Measurements from ENCODE around the gene MSH3.

The MSH3 gene

GRCh38 chr5:80654391-80655230, at the start of gene MSH3, which contains the start of gene DHFR:
TSS of gene MSH3 (plus strand) at chr5:80654652. CDS start at chr5:80654728, 76 bp downstream.
TSS of gene DHFR (minus strand) at chr5:80654983. CDS start at chr5:80654489, 494 bp downstream.
- DNase-seq = peak; percentile 29

- no peak for DNase-seq
Measured at GRCh38 chr5:80607343-80607742, 47.1 kb upstream of the MSH3 start.

- DNase-seq = no peak
Measured at GRCh38 chr5:80607832-80608231, 46.6 kb upstream of the MSH3 start.

- DNase-seq = no peak
Measured at GRCh38 chr5:80608731-80609130, 45.7 kb upstream of the MSH3 start.

GRCh38 chr5:80609692-80610091, 44.8 kb upstream of the MSH3 start:
- DNase-seq = no peak

- DNase-seq = no peak
Measured at GRCh38 chr5:80615266-80615914, 39.1 kb upstream of the MSH3 start.

GRCh38 chr5:80618438-80618837, 36.0 kb upstream of the MSH3 start:
- no peak for DNase-seq

GRCh38 chr5:80619086-80619485, 35.4 kb upstream of the MSH3 start:
- DNase-seq = no peak

- DNase-seq = no peak
Measured at GRCh38 chr5:80620211-80620610, 34.2 kb upstream of the MSH3 start.

- DNase-seq = no peak
Measured at GRCh38 chr5:80622756-80623155, 31.7 kb upstream of the MSH3 start.

- no peak for DNase-seq
Measured at GRCh38 chr5:80623999-80624398, 30.5 kb upstream of the MSH3 start.

GRCh38 chr5:80625230-80625629, 29.2 kb upstream of the MSH3 start:
- DNase-seq = no peak

- DNase-seq = no peak
Measured at GRCh38 chr5:80629281-80629680, 25.2 kb upstream of the MSH3 start.

- no peak for DNase-seq
Measured at GRCh38 chr5:80631278-80632259, 22.9 kb upstream of the MSH3 start.

GRCh38 chr5:80632700-80633099, 21.8 kb upstream of the MSH3 start:
- no peak for DNase-seq

GRCh38 chr5:80634193-80634592, 20.3 kb upstream of the MSH3 start:
- DNase-seq = no peak

GRCh38 chr5:80641353-80641752, 13.1 kb upstream of the MSH3 start:
- DNase-seq = no peak

- no peak for DNase-seq
Measured at GRCh38 chr5:80644900-80645299, 9.6 kb upstream of the MSH3 start.

- DNase-seq = no peak
Measured at GRCh38 chr5:80646926-80647325, 7.5 kb upstream of the MSH3 start.

- DNase-seq = no peak
Measured at GRCh38 chr5:80653502-80653901, 950 bp upstream of the MSH3 start.

GRCh38 chr5:80654054-80654390, 430 bp upstream of the MSH3 start:
- no peak for DNase-seq

GRCh38 chr5:80655231-80655774, 851 bp downstream of the MSH3 start:
- DNase-seq = no peak

- no peak for DNase-seq
Measured at GRCh38 chr5:80656425-80656824, 2.0 kb downstream of the MSH3 start.
